Islet precursor cell (in vitro differentiated cells): Measurements from ENCODE around the gene LUZP4.
"Not testable (repeated sequence)": the region's sequence is repeated elsewhere in the genome, so short reads cannot be mapped to it uniquely, and the experiment has no call there.

Source experiments
- DNase-seq: peaks from one replicate; pipeline ENCODE4 v3.0.0-alpha.2; 2018

The LUZP4 gene

GRCh38 chrX:115339441-115340025, 50.0 kb downstream of the LUZP4 start:
- DNase-seq, result no peak

- no peak for DNase-seq
Observed at GRCh38 chrX:115341421-115341820, 51.9 kb downstream of the LUZP4 start.

- DNase-seq, result peak; percentile 96
Observed at GRCh38 chrX:115344885-115345614, 55.5 kb downstream of the LUZP4 start.

- no peak for DNase-seq
Observed at GRCh38 chrX:115345615-115346014, 56.1 kb downstream of the LUZP4 start.

- DNase-seq, result not testable (repeated sequence)
Observed at GRCh38 chrX:115346738-115347137, 57.2 kb downstream of the LUZP4 start.

- no peak for DNase-seq
Observed at GRCh38 chrX:115348446-115349225, 59.1 kb downstream of the LUZP4 start.

GRCh38 chrX:115350711-115351381, 61.3 kb downstream of the LUZP4 start:
- DNase-seq, result no peak

GRCh38 chrX:115356369-115356768, 66.9 kb downstream of the LUZP4 start:
- no peak for DNase-seq
